Naive B cell (primary cell): ENCODE data around the gene FANCF. TPM values are rescaled to one million over a fixed set of nuclear protein-coding genes. Genes with fewer than 3 reads are reported as not detected.

Experiments used
- ATAC-seq, 2 donors: fragments of 150-1000 bp; cut with Tn5 transposase; 2 replicates each; pipeline ENCODE4 v1.10.0; 2021; ENCODE audit warnings: low read depth in 2 of 2, mild to moderate bottlenecking in 2 of 2, moderate library complexity in 2 of 2
- DNase-seq: peaks from one replicate; pipeline ENCODE4 v3.0.0; 2022
- H3K27ac Mint-ChIP-seq, 6 donors: one replicate each; pipeline ENCODE4 v1.8.0; 2020 to 2022; ENCODE audit warnings: mild to moderate bottlenecking in 6 of 6, mixed read lengths in 6 of 6, moderate library complexity in 5 of 6, inconsistent platforms in 2 of 6
- H3K27me3 Mint-ChIP-seq, 3 donors: one replicate each; pipeline ENCODE4 v1.8.0; 2021 to 2022; ENCODE audit warnings: mixed read lengths in 3 of 3, mild to moderate bottlenecking in 1 of 3
- H3K36me3 Mint-ChIP-seq, 2 donors: one replicate each; pipeline ENCODE4 v1.8.0; 2020 to 2022; ENCODE audit warnings: mixed read lengths in 2 of 2, inconsistent platforms in 1 of 2, mild to moderate bottlenecking in 1 of 2
- H3K4me1 Mint-ChIP-seq, 3 donors: one replicate each; pipeline ENCODE4 v1.8.0; 2020 to 2022; ENCODE audit warnings: mixed read lengths in 3 of 3, inconsistent platforms in 1 of 3, mild to moderate bottlenecking in 1 of 3, moderate library complexity in 1 of 3
- H3K4me3 Mint-ChIP-seq, 8 donors: one replicate each; pipeline ENCODE4 v1.8.0; 2020 to 2022; ENCODE audit warnings: mild to moderate bottlenecking in 8 of 8, mixed read lengths in 8 of 8, moderate library complexity in 8 of 8, inconsistent platforms in 2 of 8
- H3K9me3 Mint-ChIP-seq, 7 donors: one replicate each; pipeline ENCODE4 v1.8.0; 2020 to 2022; ENCODE audit warnings: mixed read lengths in 7 of 7, mild to moderate bottlenecking in 5 of 7, inconsistent platforms in 2 of 7, moderate library complexity in 1 of 7
- polyA plus RNA-seq, 6 donors: library from polyadenylated mRNA; unstranded; fragments of 300-500 nt; fragmentation: Illumina TruSeq; gene quantifications; one replicate each; pipeline ENCODE4 v1.2.3, GENCODE V29; 2021; ENCODE audit warnings: low read depth in 6 of 6

The FANCF gene, protein sequence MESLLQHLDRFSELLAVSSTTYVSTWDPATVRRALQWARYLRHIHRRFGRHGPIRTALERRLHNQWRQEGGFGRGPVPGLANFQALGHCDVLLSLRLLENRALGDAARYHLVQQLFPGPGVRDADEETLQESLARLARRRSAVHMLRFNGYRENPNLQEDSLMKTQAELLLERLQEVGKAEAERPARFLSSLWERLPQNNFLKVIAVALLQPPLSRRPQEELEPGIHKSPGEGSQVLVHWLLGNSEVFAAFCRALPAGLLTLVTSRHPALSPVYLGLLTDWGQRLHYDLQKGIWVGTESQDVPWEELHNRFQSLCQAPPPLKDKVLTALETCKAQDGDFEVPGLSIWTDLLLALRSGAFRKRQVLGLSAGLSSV
- polyA plus RNA-seq = 10 to 100 TPM; 12.5 to 22.4 (median 19.3) TPM

GRCh38 chr11:22625448-22626287 is at the start of gene FANCF:
TSS of gene FANCF (minus strand) at chr11:22625823. CDS start at chr11:22625810, 13 bp downstream.
- Mint-ChIP-seq H3K9me3 (peaks cover 0 to 1% (median 0%) of the 10 kb centered on the region in 7 donors), H3K4me1 (peaks cover 26 to 56% (median 31%) of the 10 kb centered on the region in 3 donors), H3K36me3 (peaks cover 6 to 9% of the 10 kb centered on the region in 2 donors), H3K27ac (peak within 1 kb of the TSS; percentile 97 to 99 (median 99)), H3K27me3 (no peaks in the 10 kb centered on the region), H3K4me3 (peak within 1 kb of the TSS; percentile 95 to 100 (median 99))
- DNase-seq (peak; percentile 96), ATAC-seq (peak; percentile 91)

- H3K4me3 Mint-ChIP-seq = no peak overlapping the region
- no peaks in the 10 kb centered on the region for H3K36me3 Mint-ChIP-seq
- no peak for ATAC-seq
- DNase-seq = no peak
- peaks cover 11 to 16% (median 14%) of the 10 kb centered on the region in 3 donors for H3K27me3 Mint-ChIP-seq
- no peaks in the 10 kb centered on the region for H3K9me3 Mint-ChIP-seq
- no peak overlapping the region for H3K27ac Mint-ChIP-seq
- H3K4me1 Mint-ChIP-seq = no peaks in the 10 kb centered on the region
Observed at GRCh38 chr11:22674470-22675439, 49.1 kb upstream of the FANCF start.

DNA sequence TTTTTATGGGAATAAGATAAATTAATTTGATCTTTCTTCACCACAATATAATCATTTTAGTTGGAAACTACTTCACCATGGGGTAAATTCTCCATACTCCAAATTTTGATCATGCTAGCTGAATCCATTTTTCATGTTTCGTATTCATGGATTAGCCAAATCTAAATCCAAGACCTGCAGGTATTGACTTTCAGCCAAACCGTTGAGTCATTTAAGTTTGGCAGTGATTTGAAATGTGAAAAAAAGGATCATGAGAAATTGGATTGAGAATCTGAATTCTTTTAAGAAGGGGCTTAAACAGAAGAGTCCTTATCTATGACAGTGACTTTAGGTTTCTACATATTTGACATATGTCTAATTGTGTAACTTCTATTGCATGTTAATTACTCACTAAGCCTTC is 46.1 kb upstream of the FANCF start:
- Mint-ChIP-seq H3K27me3 (peaks cover 23 to 36% (median 35%) of the 10 kb centered on the region in 3 donors), H3K9me3 (no peaks in the 10 kb centered on the region), H3K36me3 (no peaks in the 10 kb centered on the region), H3K27ac (no peak overlapping the region), H3K4me3 (no peak overlapping the region), H3K4me1 (peaks cover 0 to 5% (median 2%) of the 10 kb centered on the region in 3 donors)
- DNase-seq = no peak
- ATAC-seq = no peak

DNA sequence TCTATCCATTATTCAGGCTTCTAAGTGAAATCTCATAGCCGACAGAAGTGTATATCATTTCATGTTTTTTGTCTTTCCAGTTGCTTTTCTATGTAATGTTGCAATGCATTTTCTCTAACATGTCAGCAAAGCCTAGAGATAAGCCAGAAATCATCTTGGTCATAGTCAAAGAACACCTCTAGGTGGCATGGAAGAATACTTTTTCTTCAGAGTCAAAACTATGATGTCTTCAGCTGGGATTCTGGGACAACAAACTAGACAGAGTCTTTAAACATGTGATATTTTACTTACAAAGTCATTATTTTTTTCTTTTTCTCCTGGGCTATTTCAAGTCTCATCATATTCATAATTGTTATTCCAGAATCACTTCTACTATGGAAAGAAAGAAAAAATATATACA is 45.2 kb upstream of the FANCF start:
- H3K9me3 Mint-ChIP-seq = no peaks in the 10 kb centered on the region
- no peaks in the 10 kb centered on the region for H3K36me3 Mint-ChIP-seq
- no peak overlapping the region for H3K27ac Mint-ChIP-seq
- peaks cover 31 to 45% (median 44%) of the 10 kb centered on the region in 3 donors for H3K27me3 Mint-ChIP-seq
- DNase-seq (no peak), ATAC-seq (no peak)
- no peak overlapping the region for H3K4me3 Mint-ChIP-seq
- peaks cover 8 to 10% (median 8%) of the 10 kb centered on the region in 3 donors for H3K4me1 Mint-ChIP-seq

DNA sequence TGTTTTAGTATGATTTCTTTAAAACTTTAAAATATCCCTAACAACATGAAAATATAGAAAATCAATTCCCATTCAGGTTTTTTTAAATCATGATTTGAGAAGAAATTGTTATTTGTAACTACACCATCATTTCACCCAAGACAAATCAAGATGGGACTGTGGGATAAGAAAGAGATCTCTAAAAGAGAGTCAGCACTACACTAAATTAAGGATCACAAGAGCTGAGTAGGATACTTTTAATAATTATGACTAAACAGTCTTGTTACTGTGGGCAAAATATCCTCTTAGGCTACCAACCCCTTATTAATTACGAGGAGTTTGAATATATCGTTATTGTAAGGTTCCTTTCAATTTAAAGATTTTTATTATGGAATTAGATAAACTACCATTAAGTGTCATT is 43.7 kb upstream of the FANCF start:
- ATAC-seq = no peak
- H3K27ac Mint-ChIP-seq = no peak overlapping the region
- H3K4me3 Mint-ChIP-seq = no peak overlapping the region
- H3K36me3 Mint-ChIP-seq = no peaks in the 10 kb centered on the region
- H3K27me3 Mint-ChIP-seq = peaks cover 36 to 56% (median 51%) of the 10 kb centered on the region in 3 donors
- peaks cover 8 to 11% (median 8%) of the 10 kb centered on the region in 3 donors for H3K4me1 Mint-ChIP-seq
- no peaks in the 10 kb centered on the region for H3K9me3 Mint-ChIP-seq
- no peak for DNase-seq

GRCh38 chr11:22668005-22668796 is 42.6 kb upstream of the FANCF start:
- Mint-ChIP-seq H3K9me3 (no peaks in the 10 kb centered on the region), H3K36me3 (no peaks in the 10 kb centered on the region), H3K27me3 (peaks cover 36 to 56% (median 47%) of the 10 kb centered on the region in 3 donors), H3K27ac (no peak overlapping the region), H3K4me3 (no peak overlapping the region), H3K4me1 (peaks cover 8 to 11% (median 8%) of the 10 kb centered on the region in 3 donors)
- no peak for DNase-seq
- ATAC-seq = no peak

DNA sequence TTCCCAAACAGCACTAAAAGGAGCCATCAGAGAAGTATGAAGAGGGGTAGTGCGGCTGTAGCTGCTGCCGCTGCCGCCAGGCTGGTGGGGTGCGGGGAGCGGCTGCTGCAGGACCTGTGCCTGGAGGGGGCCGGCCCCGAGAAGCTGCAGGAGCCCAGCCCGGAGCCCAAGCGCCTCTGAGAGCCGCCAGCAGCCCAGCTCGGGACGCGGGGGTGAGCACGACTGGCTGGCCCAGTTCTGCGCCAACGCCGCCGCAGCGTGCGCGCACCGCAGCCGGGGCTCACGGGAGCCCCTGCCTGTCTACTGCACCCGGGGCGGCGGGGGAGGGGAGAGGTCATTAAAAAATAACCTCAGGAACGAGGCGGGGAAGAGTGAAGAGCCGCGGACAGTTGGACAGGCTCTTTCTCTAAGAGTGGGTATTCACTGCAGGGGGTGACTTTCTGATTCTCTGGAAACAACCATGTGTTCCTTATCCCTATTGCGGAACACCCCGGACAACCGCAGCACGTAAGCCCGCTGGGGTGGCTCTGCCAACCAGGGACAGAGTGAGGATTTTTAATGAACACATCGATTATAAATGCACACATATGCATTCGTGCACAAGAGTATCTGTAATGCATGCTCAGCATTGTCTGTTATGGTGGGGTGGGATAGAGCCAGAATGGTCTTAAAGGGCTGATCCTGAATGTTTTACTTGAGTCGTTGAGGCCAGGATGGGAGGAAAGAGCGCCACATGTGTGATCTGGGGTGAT is 41.2 kb upstream of the FANCF start:
- ATAC-seq (peak in 1 of 2 donors; percentile 25), DNase-seq (no peak)
- Mint-ChIP-seq H3K36me3 (no peaks in the 10 kb centered on the region), H3K27ac (peak overlapping the region in 1 of 6 donors; percentile 42), H3K4me1 (peaks cover 8 to 11% (median 8%) of the 10 kb centered on the region in 3 donors), H3K4me3 (peak overlapping the region in 4 of 8 donors; percentile 35 to 73 (median 50)), H3K9me3 (no peaks in the 10 kb centered on the region), H3K27me3 (peaks cover 31 to 56% (median 41%) of the 10 kb centered on the region in 3 donors)

GRCh38 chr11:22666325-22666687 is 40.7 kb upstream of the FANCF start, which contains the start of gene GAS2:
TSS of gene GAS2 (plus strand) at chr11:22666611. CDS start at chr11:22674870, 8,259 bp downstream.
- DNase-seq (no peak), ATAC-seq (no peak)
- no peaks in the 10 kb centered on the region for H3K36me3 Mint-ChIP-seq
- peaks cover 8 to 11% (median 8%) of the 10 kb centered on the region in 3 donors for H3K4me1 Mint-ChIP-seq
- H3K27me3 Mint-ChIP-seq = peaks cover 35 to 53% (median 35%) of the 10 kb centered on the region in 3 donors
- H3K9me3 Mint-ChIP-seq = no peaks in the 10 kb centered on the region
- H3K27ac Mint-ChIP-seq = peak within 1 kb of the TSS in 1 of 6 donors; percentile 42
- H3K4me3 Mint-ChIP-seq = peak within 1 kb of the TSS in 4 of 8 donors; percentile 35 to 73 (median 50)

DNA sequence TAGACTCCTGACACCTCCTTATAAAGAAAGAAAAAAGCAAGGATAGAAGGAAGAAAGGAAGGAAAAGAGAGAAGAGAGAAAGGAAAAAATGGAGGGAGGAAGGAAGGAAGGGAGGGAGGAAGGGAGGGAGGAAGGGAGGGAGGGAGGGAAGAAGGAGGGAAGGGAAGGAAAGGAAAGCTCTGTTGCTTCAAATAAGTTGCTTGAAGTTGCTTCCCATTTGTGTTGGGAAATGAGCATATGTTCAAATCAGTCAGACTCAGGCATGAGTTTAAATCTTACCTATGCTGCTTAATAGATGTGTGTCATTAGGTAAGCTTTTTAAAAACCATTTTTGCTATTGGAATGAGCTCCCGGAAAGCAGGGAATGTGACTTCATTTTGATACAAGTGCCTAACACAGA is 34.2 kb upstream of the FANCF start:
- DNase-seq (no peak), ATAC-seq (no peak)
- Mint-ChIP-seq H3K4me3 (no peak overlapping the region), H3K27ac (no peak overlapping the region), H3K27me3 (peaks cover 6 to 10% (median 8%) of the 10 kb centered on the region in 3 donors), H3K36me3 (no peaks in the 10 kb centered on the region), H3K9me3 (no peaks in the 10 kb centered on the region), H3K4me1 (peaks cover 8 to 10% (median 9%) of the 10 kb centered on the region in 3 donors)

DNA sequence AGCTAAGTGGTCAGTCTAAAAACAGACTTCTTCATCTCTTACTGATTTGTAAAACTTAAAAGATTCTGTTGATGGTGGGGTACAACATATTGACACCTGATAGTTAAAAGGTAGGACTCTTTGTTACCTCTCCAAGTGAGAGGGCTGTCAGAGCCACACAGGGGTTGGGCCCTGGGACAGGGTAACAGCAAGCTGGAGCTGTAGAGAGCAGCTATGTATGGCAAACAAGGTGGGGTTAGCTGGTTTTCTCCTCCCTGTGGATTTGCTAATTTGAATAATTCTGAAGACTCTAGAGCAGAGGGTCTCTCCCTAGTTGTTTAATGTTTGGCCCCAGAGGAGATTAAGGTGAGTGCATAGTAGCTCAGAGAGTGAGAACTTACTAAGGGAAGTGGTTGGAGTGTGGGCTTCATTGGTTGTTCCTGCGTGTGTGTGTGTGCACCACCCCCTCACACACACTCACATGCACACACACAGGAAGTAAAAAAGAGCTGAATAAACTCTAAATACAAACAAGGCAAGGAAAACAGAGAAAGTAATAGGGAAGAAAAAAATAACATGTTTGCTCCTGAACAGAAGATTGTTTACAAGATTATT is 31.6 kb upstream of the FANCF start:
- Mint-ChIP-seq H3K27me3 (peaks cover 5 to 14% (median 9%) of the 10 kb centered on the region in 3 donors), H3K27ac (peak overlapping the region in 3 of 6 donors; percentile 4 to 88 (median 49)), H3K4me3 (no peak overlapping the region), H3K36me3 (peaks cover 0 to 9% of the 10 kb centered on the region in 2 donors), H3K4me1 (peaks cover 8 to 10% (median 9%) of the 10 kb centered on the region in 3 donors), H3K9me3 (peaks cover 0 to 6% (median 0%) of the 10 kb centered on the region in 7 donors)
- ATAC-seq (peak; percentile 37 to 64), DNase-seq (no peak)

GRCh38 chr11:22656130-22656529 is 30.5 kb upstream of the FANCF start:
- Mint-ChIP-seq H3K4me1 (peaks cover 8 to 10% (median 9%) of the 10 kb centered on the region in 3 donors), H3K4me3 (no peak overlapping the region), H3K27me3 (peaks cover 0 to 21% (median 9%) of the 10 kb centered on the region in 3 donors), H3K9me3 (peaks cover 0 to 10% (median 2%) of the 10 kb centered on the region in 7 donors), H3K36me3 (peaks cover 0 to 17% of the 10 kb centered on the region in 2 donors), H3K27ac (no peak overlapping the region)
- no peak for DNase-seq
- no peak for ATAC-seq
